Caco-2 (cell line): Measurements from ENCODE around the gene CAMSAP1. TPM values are rescaled to one million over a fixed set of nuclear protein-coding genes. Genes with fewer than 3 reads are reported as not detected.

Source experiments
- BruUV-seq: library from RNA; stranded (reverse); fragments of 400-500 nt; replicated peaks from 2 replicates; lab custom pipeline; 2021; lab: Mats Ljungman, UMichigan
- CTCF ChIA-PET: fragments of 300-600 bp; sonication (Branson Sonifier 250); formaldehyde crosslinking; loops from one replicate; lab custom pipeline; 2022; ENCODE audit warnings: antibody characterized with exemption; lab: Charles Lee
- POLR2A ChIA-PET: fragments of 300-600 bp; sonication (Branson Sonifier 250); formaldehyde crosslinking; loops from one replicate; lab custom pipeline; 2022; ENCODE audit warnings: antibody characterized with exemption; lab: Charles Lee
- DNase-seq, 2 experiments: peaks; one replicate each; pipeline versions ENCODE4 v3.0.0 to v3.0.0-alpha.2; 2020 to 2022
- H3K27me3 ChIP-seq: replicated peaks from 2 replicates; pipeline ENCODE4 v1.6.0; 2011; ENCODE audit warnings: low read length; ENCODE audit not compliant: control insufficient read depth, insufficient read depth
- H3K36me3 ChIP-seq: 2 replicates; pipeline ENCODE4 v1.5.1; 2011; ENCODE audit warnings: low read length; ENCODE audit not compliant: control insufficient read depth, insufficient read depth
- H3K4me1 ChIP-seq: fragments of 250-450 bp; sonication (Bioruptor Pico); 2 replicates; pipeline ENCODE4 v1.5.1; 2020; ENCODE audit warnings: mild to moderate bottlenecking
- H3K4me3 ChIP-seq: 2 replicates; pipeline ENCODE4 v1.5.1; 2011; ENCODE audit warnings: low read depth, mild to moderate bottlenecking, control low read depth, low read length
- H3K9me3 ChIP-seq: fragments of 250-450 bp; sonication (Bioruptor Pico); 2 replicates; pipeline ENCODE4 v1.5.1; 2020; ENCODE audit warnings: mild to moderate bottlenecking, moderate library complexity
- H3K27ac Mint-ChIP-seq: one replicate; pipeline ENCODE4 v1.8.0; 2022; ENCODE audit warnings: mixed read lengths; ENCODE audit not compliant: unreplicated experiment
- H3K27me3 Mint-ChIP-seq: one replicate; pipeline ENCODE4 v1.8.0; 2022; ENCODE audit warnings: mixed read lengths; ENCODE audit not compliant: insufficient read depth, unreplicated experiment
- H3K36me3 Mint-ChIP-seq: one replicate; pipeline ENCODE4 v1.8.0; 2022; ENCODE audit warnings: mild to moderate bottlenecking, mixed read lengths; ENCODE audit not compliant: insufficient read depth, unreplicated experiment
- H3K4me1 Mint-ChIP-seq: one replicate; pipeline ENCODE4 v1.8.0; 2022; ENCODE audit warnings: low read depth, mixed read lengths; ENCODE audit not compliant: unreplicated experiment
- H3K4me3 Mint-ChIP-seq: one replicate; pipeline ENCODE4 v1.8.0; 2022; ENCODE audit warnings: mild to moderate bottlenecking, moderate library complexity, mixed read lengths; ENCODE audit not compliant: unreplicated experiment
- H3K9me3 Mint-ChIP-seq: one replicate; pipeline ENCODE4 v1.8.0; 2022; ENCODE audit warnings: mixed read lengths; ENCODE audit not compliant: unreplicated experiment
- CTCF ChIP-seq, 2 experiments: fragments of 200-600 bp in 1 of 2; IDR thresholded peaks; 1 replicate in 1 of 2; 2 replicates in 1 of 2; pipeline versions ENCODE4 v1.5.1 to v1.8.0; 2011 to 2022; ENCODE audit warnings: antibody characterized with exemption in 1 of 2, control low read depth in 1 of 2, inconsistent platforms in 1 of 2, low read depth in 1 of 2, low read length in 1 of 2, mild to moderate bottlenecking in 1 of 2, moderate library complexity in 1 of 2; ENCODE audit not compliant: insufficient read depth in 1 of 2, severe bottlenecking in 1 of 2, unreplicated experiment in 1 of 2
- intact Hi-C: fragments of 100-400 bp; cut with micrococcal nuclease; formaldehyde crosslinking; loops from one replicate; pipeline ENCODE4 v1.10.0; 2022; ENCODE audit not compliant: unreplicated experiment
- total RNA-seq: library from RNA; stranded (reverse); gene quantifications from 2 replicates; pipeline ENCODE4 v1.2.3, GENCODE V29; 2022

CAMSAP1 gene
- total RNA-seq, 1 experiment from 2014 or later = 31.3 TPM

GRCh38 chr9:135796784-135797485 lies 110.4 kb downstream of the CAMSAP1 start:
- no peak overlapping the region for H3K4me3 ChIP-seq
- Mint-ChIP-seq H3K36me3 (peaks cover 7% of the 10 kb centered on the region), H3K27ac (no peak overlapping the region), H3K27me3 (no peaks in the 10 kb centered on the region), H3K9me3 (no peaks in the 10 kb centered on the region), H3K4me1 (no peaks in the 10 kb centered on the region), H3K4me3 (no peak overlapping the region)
- intact Hi-C loops = no loop called here
- no peaks in the 10 kb centered on the region for H3K27me3 ChIP-seq
- H3K4me1 ChIP-seq = no peaks in the 10 kb centered on the region; the same call in 1 of the 2 replicates
- POLR2A ChIA-PET = no interaction called here
- H3K9me3 ChIP-seq = no peaks in the 10 kb centered on the region
- no peak for DNase-seq
- no peaks in the 10 kb centered on the region for H3K36me3 ChIP-seq
- CTCF ChIA-PET = interaction anchor here (0.6 kb wide), 1 partner anchor 10 kb away, joined by 3 read pairs; no protein-coding TSS in a partner anchor
- BruUV-seq = no TSS peak
- TF ChIP-seq CTCF (IDR thresholded peaks at IDR 0.05; ENCODE audit: insufficient read depth in 1 of 2, low read depth in 1 of 2, low read length in 1 of 2, severe bottlenecking in 1 of 2, unreplicated experiment in 1 of 2) = no peak

GRCh38 chr9:135795391-135795790 lies 112.0 kb downstream of the CAMSAP1 start:
- Mint-ChIP-seq H3K4me3 (no peak overlapping the region), H3K27ac (no peak overlapping the region), H3K27me3 (no peaks in the 10 kb centered on the region), H3K4me1 (no peaks in the 10 kb centered on the region), H3K9me3 (no peaks in the 10 kb centered on the region), H3K36me3 (peaks cover 7% of the 10 kb centered on the region)
- Histone ChIP-seq H3K4me1 (no peaks in the 10 kb centered on the region; the same call in 1 of the 2 replicates), H3K27me3 (no peaks in the 10 kb centered on the region), H3K36me3 (no peaks in the 10 kb centered on the region), H3K9me3 (no peaks in the 10 kb centered on the region), H3K4me3 (no peak overlapping the region)
- no peak for DNase-seq
- CTCF ChIA-PET = no interaction called here
- intact Hi-C loops = no loop called here
- no TSS peak for BruUV-seq
- POLR2A ChIA-PET = no interaction called here
- no peak for TF ChIP-seq CTCF (IDR thresholded peaks at IDR 0.05; ENCODE audit: insufficient read depth in 1 of 2, low read depth in 1 of 2, low read length in 1 of 2, severe bottlenecking in 1 of 2, unreplicated experiment in 1 of 2)

- no peak overlapping the region for H3K4me3 ChIP-seq
- H3K27me3 ChIP-seq = no peaks in the 10 kb centered on the region
- H3K4me1 ChIP-seq = no peaks in the 10 kb centered on the region; the same call in 1 of the 2 replicates
- H3K36me3 ChIP-seq = no peaks in the 10 kb centered on the region
- H3K4me1 Mint-ChIP-seq = no peaks in the 10 kb centered on the region
- no peak for DNase-seq
- peaks cover 7% of the 10 kb centered on the region for H3K36me3 Mint-ChIP-seq
- intact Hi-C loops = no loop called here
- H3K27me3 Mint-ChIP-seq = no peaks in the 10 kb centered on the region
- H3K9me3 Mint-ChIP-seq = no peaks in the 10 kb centered on the region
- H3K27ac Mint-ChIP-seq = no peak overlapping the region
- ChIA-PET CTCF (no interaction called here), POLR2A (no interaction called here)
- no TSS peak for BruUV-seq
- no peak overlapping the region for H3K4me3 Mint-ChIP-seq
- no peaks in the 10 kb centered on the region for H3K9me3 ChIP-seq
- no peak for TF ChIP-seq CTCF (IDR thresholded peaks at IDR 0.05; ENCODE audit: insufficient read depth in 1 of 2, low read depth in 1 of 2, low read length in 1 of 2, severe bottlenecking in 1 of 2, unreplicated experiment in 1 of 2)
These were observed 112.9 kb downstream of the CAMSAP1 start for GRCh38 chr9:135794361-135794885.
